ENCODE measurements around the gene KRT6A.

DNA sequence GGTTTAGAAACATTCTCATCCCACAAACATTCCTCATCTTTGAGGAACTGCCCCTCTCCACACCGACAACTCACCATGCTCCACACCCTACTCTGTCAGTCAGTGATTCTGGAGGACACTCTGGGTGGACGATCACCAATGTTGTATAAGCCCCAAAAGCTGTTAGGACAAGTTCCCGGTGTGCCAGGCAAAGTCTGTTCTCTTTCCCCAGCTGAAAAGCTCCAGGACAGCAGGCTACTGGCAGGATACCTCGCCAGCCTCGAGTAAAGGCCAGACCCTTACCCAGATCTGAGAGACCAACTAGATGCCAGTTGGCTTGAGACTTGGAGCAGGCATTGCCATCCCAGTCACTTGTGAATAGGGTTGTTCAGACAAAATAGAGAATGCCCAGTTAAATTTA lies 15.2 kb upstream of the KRT6A start:
- TF ChIP-seq, protein P1, sequence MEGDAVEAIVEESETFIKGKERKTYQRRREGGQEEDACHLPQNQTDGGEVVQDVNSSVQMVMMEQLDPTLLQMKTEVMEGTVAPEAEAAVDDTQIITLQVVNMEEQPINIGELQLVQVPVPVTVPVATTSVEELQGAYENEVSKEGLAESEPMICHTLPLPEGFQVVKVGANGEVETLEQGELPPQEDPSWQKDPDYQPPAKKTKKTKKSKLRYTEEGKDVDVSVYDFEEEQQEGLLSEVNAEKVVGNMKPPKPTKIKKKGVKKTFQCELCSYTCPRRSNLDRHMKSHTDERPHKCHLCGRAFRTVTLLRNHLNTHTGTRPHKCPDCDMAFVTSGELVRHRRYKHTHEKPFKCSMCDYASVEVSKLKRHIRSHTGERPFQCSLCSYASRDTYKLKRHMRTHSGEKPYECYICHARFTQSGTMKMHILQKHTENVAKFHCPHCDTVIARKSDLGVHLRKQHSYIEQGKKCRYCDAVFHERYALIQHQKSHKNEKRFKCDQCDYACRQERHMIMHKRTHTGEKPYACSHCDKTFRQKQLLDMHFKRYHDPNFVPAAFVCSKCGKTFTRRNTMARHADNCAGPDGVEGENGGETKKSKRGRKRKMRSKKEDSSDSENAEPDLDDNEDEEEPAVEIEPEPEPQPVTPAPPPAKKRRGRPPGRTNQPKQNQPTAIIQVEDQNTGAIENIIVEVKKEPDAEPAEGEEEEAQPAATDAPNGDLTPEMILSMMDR (IDR thresholded peaks at IDR 0.05; ENCODE audit: low read depth, low read length, missing input control), result no peak
- TF ChIP-seq, protein P2, sequence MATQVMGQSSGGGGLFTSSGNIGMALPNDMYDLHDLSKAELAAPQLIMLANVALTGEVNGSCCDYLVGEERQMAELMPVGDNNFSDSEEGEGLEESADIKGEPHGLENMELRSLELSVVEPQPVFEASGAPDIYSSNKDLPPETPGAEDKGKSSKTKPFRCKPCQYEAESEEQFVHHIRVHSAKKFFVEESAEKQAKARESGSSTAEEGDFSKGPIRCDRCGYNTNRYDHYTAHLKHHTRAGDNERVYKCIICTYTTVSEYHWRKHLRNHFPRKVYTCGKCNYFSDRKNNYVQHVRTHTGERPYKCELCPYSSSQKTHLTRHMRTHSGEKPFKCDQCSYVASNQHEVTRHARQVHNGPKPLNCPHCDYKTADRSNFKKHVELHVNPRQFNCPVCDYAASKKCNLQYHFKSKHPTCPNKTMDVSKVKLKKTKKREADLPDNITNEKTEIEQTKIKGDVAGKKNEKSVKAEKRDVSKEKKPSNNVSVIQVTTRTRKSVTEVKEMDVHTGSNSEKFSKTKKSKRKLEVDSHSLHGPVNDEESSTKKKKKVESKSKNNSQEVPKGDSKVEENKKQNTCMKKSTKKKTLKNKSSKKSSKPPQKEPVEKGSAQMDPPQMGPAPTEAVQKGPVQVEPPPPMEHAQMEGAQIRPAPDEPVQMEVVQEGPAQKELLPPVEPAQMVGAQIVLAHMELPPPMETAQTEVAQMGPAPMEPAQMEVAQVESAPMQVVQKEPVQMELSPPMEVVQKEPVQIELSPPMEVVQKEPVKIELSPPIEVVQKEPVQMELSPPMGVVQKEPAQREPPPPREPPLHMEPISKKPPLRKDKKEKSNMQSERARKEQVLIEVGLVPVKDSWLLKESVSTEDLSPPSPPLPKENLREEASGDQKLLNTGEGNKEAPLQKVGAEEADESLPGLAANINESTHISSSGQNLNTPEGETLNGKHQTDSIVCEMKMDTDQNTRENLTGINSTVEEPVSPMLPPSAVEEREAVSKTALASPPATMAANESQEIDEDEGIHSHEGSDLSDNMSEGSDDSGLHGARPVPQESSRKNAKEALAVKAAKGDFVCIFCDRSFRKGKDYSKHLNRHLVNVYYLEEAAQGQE (IDR thresholded peaks at IDR 0.05), result no peak
- TF ChIP-seq, protein P3, sequence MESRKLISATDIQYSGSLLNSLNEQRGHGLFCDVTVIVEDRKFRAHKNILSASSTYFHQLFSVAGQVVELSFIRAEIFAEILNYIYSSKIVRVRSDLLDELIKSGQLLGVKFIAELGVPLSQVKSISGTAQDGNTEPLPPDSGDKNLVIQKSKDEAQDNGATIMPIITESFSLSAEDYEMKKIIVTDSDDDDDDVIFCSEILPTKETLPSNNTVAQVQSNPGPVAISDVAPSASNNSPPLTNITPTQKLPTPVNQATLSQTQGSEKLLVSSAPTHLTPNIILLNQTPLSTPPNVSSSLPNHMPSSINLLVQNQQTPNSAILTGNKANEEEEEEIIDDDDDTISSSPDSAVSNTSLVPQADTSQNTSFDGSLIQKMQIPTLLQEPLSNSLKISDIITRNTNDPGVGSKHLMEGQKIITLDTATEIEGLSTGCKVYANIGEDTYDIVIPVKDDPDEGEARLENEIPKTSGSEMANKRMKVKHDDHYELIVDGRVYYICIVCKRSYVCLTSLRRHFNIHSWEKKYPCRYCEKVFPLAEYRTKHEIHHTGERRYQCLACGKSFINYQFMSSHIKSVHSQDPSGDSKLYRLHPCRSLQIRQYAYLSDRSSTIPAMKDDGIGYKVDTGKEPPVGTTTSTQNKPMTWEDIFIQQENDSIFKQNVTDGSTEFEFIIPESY (IDR thresholded peaks at IDR 0.05), result no peak
- TF ChIP-seq YY1 (IDR thresholded peaks at IDR 0.05), result no peak
